Activated T-helper 2 cell treated with anti-CD3 and anti-CD28 coated beads, Interferon-gamma antibody, Interleukin-2, Interleukin-4, amounts not matched to agents 10 μg/mL and 5 μg/mL and 100 μg/mL, durations not matched to agents 14 hours and 24 hours and 36 hours (primary cell): Measurements from ENCODE around the gene NLK. TPM values are rescaled to one million over a fixed set of nuclear protein-coding genes. Genes with fewer than 3 reads are reported as not detected.
A peak's percentile ranks its signal among the peaks of the same experiment; 100 is the strongest.
"Not testable (repeated sequence)": the region's sequence is repeated elsewhere in the genome, so short reads cannot be mapped to it uniquely, and the experiment has no call there.

Source experiments
- DNase-seq: peaks from one replicate; pipeline ENCODE4 v3.0.0; 2021; ENCODE audit warnings: low spot score
- H3K27ac Mint-ChIP-seq: one replicate; pipeline ENCODE4 v1.8.0; 2021; ENCODE audit warnings: mixed read lengths
- H3K27me3 Mint-ChIP-seq: one replicate; pipeline ENCODE4 v1.8.0; 2021; ENCODE audit warnings: low read depth, mixed read lengths
- H3K36me3 Mint-ChIP-seq: one replicate; pipeline ENCODE4 v1.8.0; 2021; ENCODE audit warnings: low read depth, mixed read lengths
- H3K4me1 Mint-ChIP-seq: one replicate; pipeline ENCODE4 v1.8.0; 2021; ENCODE audit warnings: low read depth, mixed read lengths
- H3K4me3 Mint-ChIP-seq: one replicate; pipeline ENCODE4 v1.8.0; 2021; ENCODE audit warnings: low read depth, mild to moderate bottlenecking, moderate library complexity, mixed read lengths
- H3K9me3 Mint-ChIP-seq: one replicate; pipeline ENCODE4 v1.8.0; 2021; ENCODE audit warnings: mixed read lengths
- intact Hi-C: fragments of 100-400 bp; cut with micrococcal nuclease; formaldehyde crosslinking; loops from one replicate; pipeline ENCODE4 v1.15.1; 2023
- total RNA-seq: library from RNA; stranded (reverse); gene quantifications from 2 replicates; pipeline ENCODE4 v1.2.3, GENCODE V29; 2022

Gene NLK
- total RNA-seq, 1 donor from 2014 or later, result 11.3 TPM

GRCh38 chr17:28056276-28056620 is 13.8 kb downstream of the NLK start:
- Mint-ChIP-seq H3K27ac (no peak overlapping the region), H3K9me3 (no peaks in the 10 kb centered on the region), H3K4me1 (peaks cover 28% of the 10 kb centered on the region), H3K36me3 (peaks cover under 1% of the 10 kb centered on the region), H3K4me3 (no peak overlapping the region), H3K27me3 (no peaks in the 10 kb centered on the region)
- no peak for DNase-seq
- intact Hi-C loops, result loop anchor here (5.0 kb wide), 1 partner anchor 61 kb away; no protein-coding TSS in a partner anchor

- H3K27me3 Mint-ChIP-seq, result no peaks in the 10 kb centered on the region
- H3K4me1 Mint-ChIP-seq, result peaks cover 30% of the 10 kb centered on the region
- H3K9me3 Mint-ChIP-seq, result no peaks in the 10 kb centered on the region
- H3K27ac Mint-ChIP-seq, result peak overlapping the region; percentile 71
- intact Hi-C loops, result loop anchor here (1.0 to 5.0 kb wide), 3 partner anchors 11 to 60 kb away; no protein-coding TSS in a partner anchor
- no peak overlapping the region for H3K4me3 Mint-ChIP-seq
- H3K36me3 Mint-ChIP-seq, result peaks cover 3% of the 10 kb centered on the region
- DNase-seq, result no peak
Observed at GRCh38 chr17:28057731-28058246, 15.3 kb downstream of the NLK start.

- Mint-ChIP-seq H3K36me3 (peaks cover 3% of the 10 kb centered on the region), H3K9me3 (no peaks in the 10 kb centered on the region), H3K27me3 (no peaks in the 10 kb centered on the region), H3K4me1 (peaks cover 30% of the 10 kb centered on the region), H3K27ac (no peak overlapping the region), H3K4me3 (no peak overlapping the region)
- intact Hi-C loops, result loop anchor here (2.0 to 5.0 kb wide), 2 partner anchors 19 to 58 kb away; no protein-coding TSS in a partner anchor
- no peak for DNase-seq
Observed at GRCh38 chr17:28059675-28060074, 17.2 kb downstream of the NLK start.

- intact Hi-C loops, result no loop called here
- no peak overlapping the region for H3K27ac Mint-ChIP-seq
- peaks cover under 1% of the 10 kb centered on the region for H3K9me3 Mint-ChIP-seq
Observed at GRCh38 chr17:28065706-28066105, 23.2 kb downstream of the NLK start.

GRCh38 chr17:28069061-28069460 is 26.6 kb downstream of the NLK start:
- no peak overlapping the region for H3K27ac Mint-ChIP-seq
- H3K27me3 Mint-ChIP-seq, result no peaks in the 10 kb centered on the region
- peaks cover 28% of the 10 kb centered on the region for H3K36me3 Mint-ChIP-seq
- DNase-seq, result no peak
- H3K9me3 Mint-ChIP-seq, result peaks cover 22% of the 10 kb centered on the region
- H3K4me3 Mint-ChIP-seq, result no peak overlapping the region
- peaks cover 34% of the 10 kb centered on the region for H3K4me1 Mint-ChIP-seq
- intact Hi-C loops, result no loop called here

More at GRCh38 chr17:28065706-28066105, 23.2 kb downstream of the NLK start:
- peaks cover 7% of the 10 kb centered on the region for H3K36me3 Mint-ChIP-seq
- H3K4me1 Mint-ChIP-seq, result peaks cover 20% of the 10 kb centered on the region
- no peak overlapping the region for H3K4me3 Mint-ChIP-seq
- no peak for DNase-seq
- H3K27me3 Mint-ChIP-seq, result no peaks in the 10 kb centered on the region

- Mint-ChIP-seq H3K4me3 (no peak overlapping the region), H3K9me3 (peaks cover 22% of the 10 kb centered on the region), H3K36me3 (peaks cover 32% of the 10 kb centered on the region), H3K27ac (no peak overlapping the region), H3K27me3 (no peaks in the 10 kb centered on the region), H3K4me1 (peaks cover 26% of the 10 kb centered on the region)
- intact Hi-C loops, result no loop called here
- DNase-seq, result no peak
Observed at GRCh38 chr17:28071179-28071578, 28.7 kb downstream of the NLK start.

- H3K36me3 Mint-ChIP-seq, result peaks cover 32% of the 10 kb centered on the region
- intact Hi-C loops, result no loop called here
- peaks cover 30% of the 10 kb centered on the region for H3K4me1 Mint-ChIP-seq
- no peak for DNase-seq
- no peak overlapping the region for H3K4me3 Mint-ChIP-seq
- H3K27ac Mint-ChIP-seq, result no peak overlapping the region
- H3K27me3 Mint-ChIP-seq, result no peaks in the 10 kb centered on the region
- H3K9me3 Mint-ChIP-seq, result peaks cover 22% of the 10 kb centered on the region
Observed at GRCh38 chr17:28071891-28072606, 29.6 kb downstream of the NLK start.

GRCh38 chr17:28072936-28073533 is 30.6 kb downstream of the NLK start:
- H3K27ac Mint-ChIP-seq, result no peak overlapping the region
- peaks cover 30% of the 10 kb centered on the region for H3K4me1 Mint-ChIP-seq
- H3K4me3 Mint-ChIP-seq, result no peak overlapping the region
- peaks cover 32% of the 10 kb centered on the region for H3K36me3 Mint-ChIP-seq
- DNase-seq, result no peak
- H3K27me3 Mint-ChIP-seq, result no peaks in the 10 kb centered on the region
- intact Hi-C loops, result no loop called here
- H3K9me3 Mint-ChIP-seq, result peaks cover 22% of the 10 kb centered on the region

- Mint-ChIP-seq H3K36me3 (peaks cover 30% of the 10 kb centered on the region), H3K4me1 (peaks cover 37% of the 10 kb centered on the region), H3K4me3 (no peak overlapping the region), H3K9me3 (peaks cover 22% of the 10 kb centered on the region), H3K27me3 (no peaks in the 10 kb centered on the region), H3K27ac (no peak overlapping the region)
- intact Hi-C loops, result no loop called here
- DNase-seq, result no peak
Observed at GRCh38 chr17:28074010-28074409, 31.5 kb downstream of the NLK start.

- no peaks in the 10 kb centered on the region for H3K27me3 Mint-ChIP-seq
- H3K4me1 Mint-ChIP-seq, result peaks cover 43% of the 10 kb centered on the region
- intact Hi-C loops, result no loop called here
- H3K36me3 Mint-ChIP-seq, result peaks cover 26% of the 10 kb centered on the region
- no peak overlapping the region for H3K27ac Mint-ChIP-seq
- no peak overlapping the region for H3K4me3 Mint-ChIP-seq
- no peak for DNase-seq
- H3K9me3 Mint-ChIP-seq, result peaks cover 18% of the 10 kb centered on the region
Observed at GRCh38 chr17:28076144-28076543, 33.7 kb downstream of the NLK start.

GRCh38 chr17:28077140-28077539 is 34.7 kb downstream of the NLK start:
- H3K4me3 Mint-ChIP-seq, DNase-seq, H3K27me3 Mint-ChIP-seq, H3K9me3 Mint-ChIP-seq, H3K27ac Mint-ChIP-seq, intact Hi-C loops: not testable (repeated sequence)
- peaks cover 34% of the 10 kb centered on the region for H3K4me1 Mint-ChIP-seq
- H3K36me3 Mint-ChIP-seq, result peaks cover 16% of the 10 kb centered on the region

GRCh38 chr17:28078341-28079229 is 36.1 kb downstream of the NLK start:
- Mint-ChIP-seq H3K36me3 (peaks cover 6% of the 10 kb centered on the region), H3K9me3 (no peaks in the 10 kb centered on the region), H3K27ac (no peak overlapping the region), H3K4me3 (no peak overlapping the region), H3K27me3 (no peaks in the 10 kb centered on the region), H3K4me1 (peaks cover 21% of the 10 kb centered on the region)
- intact Hi-C loops, result loop anchor here (2.0 kb wide), 1 partner anchor 32 kb away; no protein-coding TSS in a partner anchor
- DNase-seq, result no peak
